Endothelial cell of hepatic sinusoid (primary cell): ENCODE data around the gene MRPL52.

ENCODE experiments used
- in situ Hi-C: cut with HindIII; loops from 2 replicates; pipeline ENCODE4 v1.10.0; 2017; ENCODE audit warnings: low sequenced_read_pairs

Gene MRPL52

GRCh38 chr14:22837750-22838538 lies 8.3 kb downstream of the MRPL52 start:
- in situ Hi-C loops, result no loop called here

GRCh38 chr14:22838631-22839041 lies 8.9 kb downstream of the MRPL52 start:
- in situ Hi-C loops, result no loop called here

DNA sequence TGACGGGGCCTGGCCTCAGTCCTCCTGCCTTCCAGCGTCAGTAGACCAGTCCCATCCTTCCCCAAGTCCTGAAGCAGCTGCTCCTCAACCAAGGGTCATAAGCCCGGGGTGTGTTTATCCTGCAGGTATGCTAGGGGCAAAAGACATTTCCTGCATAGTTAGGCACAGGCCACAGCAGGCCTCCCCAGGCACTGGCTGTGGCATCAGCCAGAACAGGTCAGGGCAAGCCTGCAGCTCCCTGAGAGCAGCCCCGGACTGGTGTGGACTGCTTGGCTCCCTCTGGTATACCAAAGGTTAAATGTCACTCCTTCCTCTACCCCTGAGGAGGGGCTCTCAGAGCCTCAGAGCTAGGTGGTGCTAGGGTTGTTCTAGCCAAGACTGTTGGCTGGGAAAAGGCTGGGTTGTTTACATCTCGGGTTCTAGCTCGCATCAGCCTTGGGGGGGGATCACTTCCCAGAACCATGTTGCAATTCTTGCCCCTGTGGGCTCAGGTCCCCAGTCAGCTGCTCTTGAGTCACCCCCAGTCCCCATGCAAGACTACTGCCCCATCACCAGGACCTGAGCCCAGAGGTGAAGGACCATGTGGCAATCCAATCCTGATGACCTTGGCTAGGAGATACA lies 9.6 kb downstream of the MRPL52 start:
- in situ Hi-C loops, result no loop called here

- in situ Hi-C loops, result loop anchor here (10.0 kb wide), 1 partner anchor 53 kb away; no protein-coding TSS in a partner anchor
These were observed 11.6 kb downstream of the MRPL52 start for GRCh38 chr14:22841311-22841710.

DNA sequence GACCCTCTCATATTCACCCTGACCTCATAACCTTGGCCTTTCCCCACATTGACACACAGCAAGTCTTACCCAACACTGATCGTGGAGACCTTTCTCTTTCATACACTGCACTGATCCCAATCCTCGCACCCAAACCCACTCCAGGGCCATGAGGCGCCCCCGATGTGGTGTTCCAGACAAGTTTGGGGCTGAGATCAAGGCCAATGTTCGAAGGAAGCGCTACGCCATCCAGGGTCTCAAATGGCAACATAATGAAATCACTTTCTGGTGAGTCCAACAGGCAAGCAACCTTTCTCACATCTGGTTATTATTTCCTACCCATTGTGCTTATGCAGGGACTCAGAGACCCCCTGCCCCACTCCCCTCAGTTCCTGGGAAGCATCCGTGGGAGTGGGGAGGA lies 12.1 kb downstream of the MRPL52 start:
- in situ Hi-C loops, result loop anchor here (10.0 kb wide), 1 partner anchor 53 kb away; no protein-coding TSS in a partner anchor

DNA sequence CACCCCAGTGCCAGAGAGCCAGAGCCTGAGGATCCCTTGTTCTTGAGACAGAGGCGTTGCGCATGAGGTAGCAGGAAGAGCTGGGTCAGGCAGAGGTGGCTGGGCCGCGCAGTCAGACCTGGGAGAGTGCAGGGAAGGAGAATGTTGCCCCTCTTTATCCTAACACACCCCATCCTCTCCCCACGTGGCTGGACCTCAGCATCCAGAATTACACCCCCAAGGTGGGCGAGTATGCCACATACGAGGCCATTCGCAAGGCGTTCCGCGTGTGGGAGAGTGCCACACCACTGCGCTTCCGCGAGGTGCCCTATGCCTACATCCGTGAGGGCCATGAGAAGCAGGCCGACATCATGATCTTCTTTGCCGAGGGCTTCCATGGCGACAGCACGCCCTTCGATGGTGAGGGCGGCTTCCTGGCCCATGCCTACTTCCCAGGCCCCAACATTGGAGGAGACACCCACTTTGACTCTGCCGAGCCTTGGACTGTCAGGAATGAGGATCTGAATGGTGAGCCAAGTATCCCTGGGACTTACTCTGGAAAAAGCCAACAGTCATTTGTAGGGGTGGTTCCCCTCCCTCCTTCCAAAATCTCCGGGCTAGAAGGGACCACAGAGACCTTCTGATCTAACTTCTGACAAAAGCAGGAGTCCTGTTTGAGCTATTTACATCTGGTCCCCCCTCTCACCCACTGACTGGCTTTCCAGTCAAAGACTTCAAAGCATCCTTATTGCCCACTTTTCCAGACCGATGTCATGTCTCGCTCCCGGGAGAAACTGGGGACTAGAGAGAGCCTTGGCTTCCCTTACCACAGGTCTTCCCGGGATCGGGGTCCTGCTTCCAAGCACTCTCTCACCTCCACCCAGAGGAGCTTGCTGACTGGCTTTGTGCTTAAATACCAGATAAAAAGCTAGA lies 12.8 kb downstream of the MRPL52 start:
- in situ Hi-C loops, result loop anchor here (10.0 kb wide), 1 partner anchor 52 kb away; no protein-coding TSS in a partner anchor

GRCh38 chr14:22843123-22843925 lies 13.6 kb downstream of the MRPL52 start:
- in situ Hi-C loops, result loop anchor here (10.0 kb wide), 1 partner anchor 51 kb away; no protein-coding TSS in a partner anchor

DNA sequence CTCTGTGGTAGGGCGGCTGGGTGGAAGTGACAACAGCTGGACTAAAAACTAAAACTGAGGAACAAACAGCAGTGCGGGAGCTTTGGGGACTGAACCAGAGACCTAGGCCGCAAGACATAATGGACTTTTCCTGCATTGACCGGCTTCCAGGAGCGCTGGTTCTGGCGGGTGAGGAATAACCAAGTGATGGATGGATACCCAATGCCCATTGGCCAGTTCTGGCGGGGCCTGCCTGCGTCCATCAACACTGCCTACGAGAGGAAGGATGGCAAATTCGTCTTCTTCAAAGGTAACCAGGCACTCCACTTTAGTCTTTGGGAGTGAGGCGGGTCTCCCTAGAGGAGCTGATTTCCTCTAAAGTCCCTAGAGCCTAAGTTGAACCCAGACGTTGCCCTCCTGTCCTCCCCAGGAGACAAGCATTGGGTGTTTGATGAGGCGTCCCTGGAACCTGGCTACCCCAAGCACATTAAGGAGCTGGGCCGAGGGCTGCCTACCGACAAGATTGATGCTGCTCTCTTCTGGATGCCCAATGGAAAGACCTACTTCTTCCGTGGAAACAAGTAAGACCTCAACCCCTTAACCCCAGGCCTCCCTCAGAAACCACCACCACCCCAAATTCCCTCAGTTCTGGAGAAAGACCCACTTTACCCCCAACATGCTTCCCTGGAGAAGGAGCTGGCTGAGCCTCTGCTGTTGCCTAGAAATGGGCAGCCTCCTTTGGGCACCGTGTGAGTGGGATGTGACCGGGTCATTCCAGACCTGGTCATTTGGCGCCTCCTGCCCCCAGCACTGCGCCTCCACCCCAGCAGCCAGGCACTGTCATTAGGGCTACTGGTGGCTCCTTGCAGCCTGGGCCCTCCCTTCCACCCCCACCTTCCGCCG lies 14.8 kb downstream of the MRPL52 start:
- in situ Hi-C loops, result loop anchor here (5.0 to 10.0 kb wide), 2 partner anchors 50 to 68 kb away; no protein-coding TSS in a partner anchor

- in situ Hi-C loops, result loop anchor here (5.0 to 10.0 kb wide), 2 partner anchors 50 to 67 kb away; no protein-coding TSS in a partner anchor
These were observed 15.4 kb downstream of the MRPL52 start for GRCh38 chr14:22845103-22845394.

DNA sequence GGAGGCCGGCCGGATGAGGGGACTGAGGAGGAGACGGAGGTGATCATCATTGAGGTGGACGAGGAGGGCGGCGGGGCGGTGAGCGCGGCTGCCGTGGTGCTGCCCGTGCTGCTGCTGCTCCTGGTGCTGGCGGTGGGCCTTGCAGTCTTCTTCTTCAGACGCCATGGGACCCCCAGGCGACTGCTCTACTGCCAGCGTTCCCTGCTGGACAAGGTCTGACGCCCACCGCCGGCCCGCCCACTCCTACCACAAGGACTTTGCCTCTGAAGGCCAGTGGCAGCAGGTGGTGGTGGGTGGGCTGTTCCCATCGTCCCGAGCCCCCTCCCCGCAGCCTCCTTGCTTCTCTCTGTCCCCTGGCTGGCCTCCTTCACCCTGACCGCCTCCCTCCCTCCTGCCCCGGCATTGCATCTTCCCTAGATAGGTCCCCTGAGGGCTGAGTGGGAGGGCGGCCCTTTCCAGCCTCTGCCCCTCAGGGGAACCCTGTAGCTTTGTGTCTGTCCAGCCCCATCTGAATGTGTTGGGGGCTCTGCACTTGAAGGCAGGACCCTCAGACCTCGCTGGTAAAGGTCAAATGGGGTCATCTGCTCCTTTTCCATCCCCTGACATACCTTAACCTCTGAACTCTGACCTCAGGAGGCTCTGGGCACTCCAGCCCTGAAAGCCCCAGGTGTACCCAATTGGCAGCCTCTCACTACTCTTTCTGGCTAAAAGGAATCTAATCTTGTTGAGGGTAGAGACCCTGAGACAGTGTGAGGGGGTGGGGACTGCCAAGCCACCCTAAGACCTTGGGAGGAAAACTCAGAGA lies 16.3 kb downstream of the MRPL52 start:
- in situ Hi-C loops, result loop anchor here (5.0 to 10.0 kb wide), 2 partner anchors 49 to 66 kb away; no protein-coding TSS in a partner anchor

GRCh38 chr14:22846811-22847307 lies 17.2 kb downstream of the MRPL52 start:
- in situ Hi-C loops, result loop anchor here (5.0 to 10.0 kb wide), 2 partner anchors 48 to 65 kb away; no protein-coding TSS in a partner anchor

GRCh38 chr14:22847661-22848341 lies 18.1 kb downstream of the MRPL52 start:
- in situ Hi-C loops, result loop anchor here (5.0 to 10.0 kb wide), 2 partner anchors 47 to 64 kb away; no protein-coding TSS in a partner anchor

- in situ Hi-C loops, result loop anchor here (5.0 to 10.0 kb wide), 2 partner anchors 46 to 64 kb away; no protein-coding TSS in a partner anchor
These were observed 18.9 kb downstream of the MRPL52 start for GRCh38 chr14:22848351-22849164.

- in situ Hi-C loops, result loop anchor here (5.0 to 10.0 kb wide), 2 partner anchors 45 to 63 kb away; no protein-coding TSS in a partner anchor
These were observed 19.6 kb downstream of the MRPL52 start for GRCh38 chr14:22849212-22849819.

DNA sequence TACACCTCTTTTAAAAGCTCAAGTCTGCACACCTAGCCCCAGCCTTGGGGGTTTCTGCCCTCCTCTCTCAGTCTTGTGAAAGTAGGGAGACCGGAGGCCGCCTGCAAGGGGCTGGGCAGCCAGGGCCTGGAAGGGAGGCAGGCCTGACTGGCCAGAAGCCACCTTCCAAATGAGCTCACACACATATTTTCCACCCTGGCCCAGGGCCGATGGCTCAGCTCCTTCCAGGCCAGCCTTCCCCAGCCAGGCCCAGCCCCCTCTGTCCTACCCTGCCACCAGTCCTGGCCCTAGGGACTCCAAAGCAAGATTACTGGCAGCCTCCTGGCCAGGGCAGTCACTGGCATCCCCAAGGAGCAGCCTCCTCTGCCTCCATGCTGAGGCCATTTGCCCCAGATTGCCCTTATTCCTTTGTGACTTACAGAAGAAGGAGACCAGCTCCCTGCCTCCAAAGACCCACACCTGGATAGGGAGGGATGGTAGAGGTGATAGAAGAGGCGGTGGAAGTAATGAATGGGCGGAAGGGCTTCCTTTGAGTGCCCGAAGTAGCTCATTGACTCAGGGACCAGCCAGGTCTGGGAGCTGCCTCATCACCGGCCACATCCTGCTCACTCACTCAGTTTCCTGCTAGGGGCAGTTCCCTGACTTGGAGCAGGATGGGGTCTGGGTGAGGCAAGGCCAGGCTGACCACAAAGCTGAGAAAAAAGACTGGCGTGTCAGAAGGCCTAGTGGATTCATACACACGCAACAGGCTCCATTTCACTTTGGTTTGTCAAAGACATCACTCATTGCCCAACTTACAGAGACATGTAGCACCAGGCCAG lies 21.5 kb downstream of the MRPL52 start:
- in situ Hi-C loops, result no loop called here
